ENCODE measurements around the gene FHIT.

Gene FHIT

GRCh38 chr3:59710554-59710953 is 1540.7 kb downstream of the FHIT start:
- Histone ChIP-seq H3K27me3 (ENCODE audit: control insufficient read depth in 1 of 2, insufficient read depth in 2 of 2, low read length in 2 of 2) (no peaks in the 10 kb centered on the region), H3K4me3 (ENCODE audit: low read depth in 1 of 2, low read length in 2 of 2) (no peak overlapping the region), H3K36me3 (ENCODE audit: control insufficient read depth in 1 of 2, insufficient read depth in 2 of 2, low read length in 2 of 2) (no peaks in the 10 kb centered on the region), H3K9ac (ENCODE audit: low read depth in 1 of 2, low read length in 2 of 2) (no peak overlapping the region), H3K27ac (ENCODE audit: low read depth, low read length) (no peak overlapping the region), H3K9me3 (ENCODE audit: control insufficient read depth in 1 of 2, low read length in 2 of 2) (no peaks in the 10 kb centered on the region), H3K4me1 (ENCODE audit: control insufficient read depth in 1 of 2, insufficient read depth in 2 of 2, low read length in 2 of 2) (no peaks in the 10 kb centered on the region)

- no peak overlapping the region for H3K27ac ChIP-seq (ENCODE audit: low read depth, low read length)
- no peak overlapping the region for H3K4me3 ChIP-seq (ENCODE audit: low read depth in 1 of 2, low read length in 2 of 2)
Measured at GRCh38 chr3:59709702-59710553, 1541.3 kb downstream of the FHIT start.

GRCh38 chr3:59708202-59708601 is 1543.0 kb downstream of the FHIT start:
- no peaks in the 10 kb centered on the region for H3K36me3 ChIP-seq (ENCODE audit: control insufficient read depth in 1 of 2, insufficient read depth in 2 of 2, low read length in 2 of 2)
- no peak overlapping the region for H3K27ac ChIP-seq (ENCODE audit: low read depth, low read length)
- H3K9me3 ChIP-seq (ENCODE audit: control insufficient read depth in 1 of 2, low read length in 2 of 2): no peaks in the 10 kb centered on the region
- H3K9ac ChIP-seq (ENCODE audit: low read depth in 1 of 2, low read length in 2 of 2): no peak overlapping the region
- no peak overlapping the region for H3K4me3 ChIP-seq (ENCODE audit: low read depth in 1 of 2, low read length in 2 of 2)
- no peaks in the 10 kb centered on the region for H3K4me1 ChIP-seq (ENCODE audit: control insufficient read depth in 1 of 2, insufficient read depth in 2 of 2, low read length in 2 of 2)
- H3K27me3 ChIP-seq (ENCODE audit: control insufficient read depth in 1 of 2, insufficient read depth in 2 of 2, low read length in 2 of 2): no peaks in the 10 kb centered on the region

More at GRCh38 chr3:59709702-59710553, 1541.3 kb downstream of the FHIT start:
- Histone ChIP-seq H3K36me3 (ENCODE audit: control insufficient read depth in 1 of 2, insufficient read depth in 2 of 2, low read length in 2 of 2) (no peaks in the 10 kb centered on the region), H3K9ac (ENCODE audit: low read depth in 1 of 2, low read length in 2 of 2) (no peak overlapping the region), H3K9me3 (ENCODE audit: control insufficient read depth in 1 of 2, low read length in 2 of 2) (no peaks in the 10 kb centered on the region), H3K27me3 (ENCODE audit: control insufficient read depth in 1 of 2, insufficient read depth in 2 of 2, low read length in 2 of 2) (no peaks in the 10 kb centered on the region), H3K4me1 (ENCODE audit: control insufficient read depth in 1 of 2, insufficient read depth in 2 of 2, low read length in 2 of 2) (no peaks in the 10 kb centered on the region)

GRCh38 chr3:59704292-59704691 is 1547.0 kb downstream of the FHIT start:
- Histone ChIP-seq H3K4me1 (ENCODE audit: control insufficient read depth in 1 of 2, insufficient read depth in 2 of 2, low read length in 2 of 2) (no peaks in the 10 kb centered on the region), H3K9me3 (ENCODE audit: control insufficient read depth in 1 of 2, low read length in 2 of 2) (no peaks in the 10 kb centered on the region), H3K36me3 (ENCODE audit: control insufficient read depth in 1 of 2, insufficient read depth in 2 of 2, low read length in 2 of 2) (no peaks in the 10 kb centered on the region), H3K4me3 (ENCODE audit: low read depth in 1 of 2, low read length in 2 of 2) (no peak overlapping the region), H3K9ac (ENCODE audit: low read depth in 1 of 2, low read length in 2 of 2) (no peak overlapping the region), H3K27me3 (ENCODE audit: control insufficient read depth in 1 of 2, insufficient read depth in 2 of 2, low read length in 2 of 2) (no peaks in the 10 kb centered on the region), H3K27ac (ENCODE audit: low read depth, low read length) (no peak overlapping the region)

GRCh38 chr3:59699648-59700320 is 1551.5 kb downstream of the FHIT start:
- Histone ChIP-seq H3K9me3 (ENCODE audit: control insufficient read depth in 1 of 2, low read length in 2 of 2) (no peaks in the 10 kb centered on the region), H3K27ac (ENCODE audit: low read depth, low read length) (no peak overlapping the region), H3K36me3 (ENCODE audit: control insufficient read depth in 1 of 2, insufficient read depth in 2 of 2, low read length in 2 of 2) (no peaks in the 10 kb centered on the region)

More at GRCh38 chr3:59699648-59700320, 1551.5 kb downstream of the FHIT start:
- Histone ChIP-seq H3K27me3 (ENCODE audit: control insufficient read depth in 1 of 2, insufficient read depth in 2 of 2, low read length in 2 of 2) (no peaks in the 10 kb centered on the region), H3K4me1 (ENCODE audit: control insufficient read depth in 1 of 2, insufficient read depth in 2 of 2, low read length in 2 of 2) (no peaks in the 10 kb centered on the region), H3K4me3 (ENCODE audit: low read depth in 1 of 2, low read length in 2 of 2) (no peak overlapping the region), H3K9ac (ENCODE audit: low read depth in 1 of 2, low read length in 2 of 2) (no peak overlapping the region)

Data from duodenal mucosa (tissue), 2 donors.